H54 (cell line): ENCODE measurements around the gene KCNIP3.

ENCODE experiments used
- DNase-seq: peaks from one replicate; pipeline ENCODE4 v3.0.0; 2011; ENCODE audit warnings: low spot score, mixed read lengths; ENCODE audit not compliant: insufficient read length
- FAIRE-seq: peaks from 3 replicates; lab custom pipeline; 2011; peaks lifted over from hg19 to GRCh38; lab: Jason Lieb, UNC
- POLR2A ChIP-seq: IDR thresholded peaks from 2 replicates; pipeline ENCODE4 v1.6.1; 2011; ENCODE audit warnings: low read depth, mild to moderate bottlenecking, low read length

The KCNIP3 gene

DNA sequence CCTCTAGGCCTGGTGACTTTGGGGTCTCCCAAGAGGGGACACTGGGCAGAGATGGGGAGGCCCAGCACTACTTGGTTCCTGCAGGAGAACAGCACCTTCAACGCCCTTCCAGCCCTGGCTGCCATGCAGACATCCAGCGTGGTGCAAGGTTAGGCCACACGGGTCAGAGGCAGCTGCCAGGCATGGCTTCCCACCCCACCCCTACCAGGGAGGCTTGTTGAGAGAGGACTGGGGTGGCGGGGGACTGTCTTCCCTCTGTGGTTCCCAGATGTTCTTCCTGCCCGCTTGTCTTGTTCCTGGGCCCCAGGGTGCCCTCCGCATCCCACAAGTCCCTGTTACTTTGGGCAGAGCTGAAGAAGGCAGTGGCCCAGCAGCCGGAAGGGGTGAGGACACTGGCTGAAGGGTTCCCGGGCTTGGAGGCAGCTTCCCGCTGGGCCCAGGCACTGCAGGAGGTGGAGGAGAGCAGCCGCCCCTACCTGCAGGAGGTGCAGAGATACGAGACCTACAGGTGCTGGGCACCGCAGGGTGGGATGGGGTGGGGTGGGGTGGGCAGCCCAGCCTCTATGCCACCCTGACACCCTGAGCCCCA, 18.4 kb upstream of the KCNIP3 start:
- DNase-seq (no peak), FAIRE-seq (no peak)
- TF ChIP-seq POLR2A: no peak

DNA sequence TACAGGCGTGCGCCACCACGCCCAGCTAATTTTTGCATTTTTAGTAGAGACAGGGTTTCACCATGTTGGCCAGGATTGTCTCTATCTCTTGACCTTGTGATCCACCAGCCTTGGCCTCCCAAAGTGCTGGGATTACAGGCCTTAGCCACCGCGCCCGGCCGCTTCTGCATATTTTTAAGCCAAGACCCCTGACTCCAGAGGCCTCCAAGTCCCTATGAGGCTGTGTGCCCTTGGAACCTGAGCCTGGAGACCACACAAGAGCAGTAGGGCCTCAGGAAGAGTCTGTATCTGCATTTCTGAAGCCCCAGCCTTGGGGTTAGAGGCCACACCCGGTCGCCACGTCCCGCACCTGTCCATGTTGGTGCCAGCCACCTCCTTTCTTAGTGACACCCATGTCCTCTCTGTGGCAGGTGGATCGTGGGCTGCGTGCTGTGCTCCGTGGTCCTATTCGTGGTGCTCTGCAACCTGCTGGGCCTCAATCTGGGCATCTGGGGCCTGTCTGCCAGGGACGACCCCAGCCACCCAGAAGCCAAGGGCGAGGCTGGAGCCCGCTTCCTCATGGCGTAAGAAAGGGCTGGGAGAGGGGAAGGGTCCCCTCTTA, 17.6 kb upstream of the KCNIP3 start:
- DNase-seq (no peak), FAIRE-seq (no peak)
- TF ChIP-seq POLR2A: no peak

DNA sequence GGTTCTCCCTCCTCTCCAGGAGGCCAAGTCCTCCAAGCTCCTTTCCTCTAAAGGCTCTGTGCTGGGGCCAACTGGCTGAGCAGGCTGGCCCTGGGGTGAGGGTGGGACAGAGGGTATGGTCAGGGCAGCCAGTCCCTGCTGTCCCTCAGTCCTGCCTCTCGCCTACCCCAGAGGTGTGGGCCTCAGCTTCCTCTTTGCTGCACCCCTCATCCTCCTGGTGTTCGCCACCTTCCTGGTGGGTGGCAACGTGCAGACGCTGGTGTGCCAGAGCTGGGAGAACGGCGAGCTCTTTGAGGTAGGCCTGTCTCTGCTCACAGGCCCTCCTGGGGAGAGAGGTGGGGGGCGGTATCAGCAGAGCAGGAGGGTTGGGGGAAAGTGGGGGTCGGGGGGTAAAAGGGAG, 16.1 kb upstream of the KCNIP3 start:
- DNase-seq (no peak), FAIRE-seq (no peak)
- no peak for TF ChIP-seq POLR2A

DNA sequence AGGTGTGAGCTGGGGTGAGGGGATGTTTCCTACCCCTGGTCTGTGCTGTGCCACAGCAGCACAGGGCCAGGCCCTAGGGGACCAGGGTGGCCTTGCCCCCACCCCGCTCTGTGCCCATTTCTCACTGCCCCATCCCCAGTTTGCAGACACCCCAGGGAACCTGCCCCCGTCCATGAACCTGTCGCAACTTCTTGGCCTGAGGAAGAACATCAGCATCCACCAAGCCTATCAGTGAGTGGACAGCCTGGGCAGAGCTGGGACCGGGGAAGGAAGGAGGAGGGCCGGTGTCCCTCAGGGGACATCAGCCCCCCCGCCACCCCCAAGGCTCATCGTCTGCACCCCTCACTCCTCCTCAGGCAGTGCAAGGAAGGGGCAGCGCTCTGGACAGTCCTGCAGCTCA, 15.4 kb upstream of the KCNIP3 start:
- no peak for TF ChIP-seq POLR2A
- DNase-seq (no peak), FAIRE-seq (no peak)

DNA sequence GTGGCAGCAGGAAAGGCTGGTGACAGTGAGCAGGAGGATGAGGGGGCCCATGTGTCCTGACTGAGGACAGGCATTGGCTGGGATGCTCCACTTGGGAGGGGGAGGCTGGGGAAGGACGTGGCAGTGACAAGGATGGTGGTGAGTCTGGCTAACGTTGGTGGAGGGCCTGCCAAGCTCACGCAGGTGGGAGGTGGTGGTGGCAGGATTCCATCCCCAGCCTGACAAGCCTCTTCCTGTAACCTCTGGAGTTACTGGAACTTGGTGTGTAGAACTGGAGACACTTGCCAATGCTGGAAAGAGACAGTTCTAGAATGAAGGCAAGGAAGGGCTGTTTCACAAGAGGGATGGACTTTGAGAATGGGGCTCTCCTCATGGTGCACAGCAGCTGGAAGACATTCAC, 14.7 kb upstream of the KCNIP3 start:
- FAIRE-seq (no peak), DNase-seq (no peak)
- no peak for TF ChIP-seq POLR2A

DNA sequence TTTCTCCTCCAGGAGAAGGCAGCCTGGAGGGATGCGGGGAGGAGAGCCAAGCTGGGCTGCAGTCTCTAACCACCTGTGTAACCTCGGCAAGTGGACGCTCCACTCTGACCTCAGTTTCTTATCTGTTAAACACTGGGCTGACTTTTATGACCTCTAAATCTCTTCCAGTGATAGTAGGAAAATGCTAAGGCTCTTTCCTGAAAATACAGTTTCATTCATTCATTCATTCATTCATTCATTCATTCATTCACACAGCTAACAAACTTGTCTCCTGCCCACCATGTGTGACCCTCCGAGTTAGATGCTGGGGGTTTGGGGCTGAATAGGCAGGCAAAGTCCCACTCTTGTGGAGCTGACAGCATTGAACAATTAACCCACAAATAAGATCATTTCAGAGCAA, 13.6 kb upstream of the KCNIP3 start:
- FAIRE-seq (no peak), DNase-seq (no peak)
- TF ChIP-seq POLR2A: no peak

DNA sequence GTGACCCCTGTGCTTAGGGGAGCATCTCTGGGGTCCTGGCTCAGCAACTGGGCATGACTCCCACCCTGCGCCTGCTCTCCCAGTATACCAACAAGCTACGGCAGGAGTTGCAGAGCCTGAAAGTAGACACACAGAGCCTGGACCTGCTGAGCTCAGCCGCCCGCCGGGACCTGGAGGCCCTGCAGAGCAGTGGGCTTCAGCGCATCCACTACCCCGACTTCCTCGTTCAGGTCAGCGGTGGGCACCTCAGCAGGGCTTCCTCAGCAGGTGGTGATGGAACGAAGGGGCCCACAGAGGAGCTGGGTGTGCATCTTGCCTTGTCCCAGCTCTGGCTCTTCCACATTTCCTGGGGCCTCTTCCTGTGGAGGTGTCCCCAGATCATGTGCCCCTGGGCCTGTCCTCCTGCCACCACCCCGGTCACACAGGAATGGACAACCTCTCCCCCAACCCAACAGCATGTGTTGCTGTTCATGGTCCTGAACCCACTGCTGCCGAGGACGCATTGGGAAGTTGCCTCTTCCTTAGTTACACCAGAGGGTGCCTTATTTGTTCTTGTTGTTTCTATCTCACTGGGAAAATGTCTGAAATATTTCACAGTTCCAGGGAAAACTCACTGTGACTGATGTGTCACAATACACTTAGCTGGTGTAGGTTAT, 12.1 kb upstream of the KCNIP3 start:
- FAIRE-seq (no peak), DNase-seq (no peak)
- TF ChIP-seq POLR2A: no peak

DNA sequence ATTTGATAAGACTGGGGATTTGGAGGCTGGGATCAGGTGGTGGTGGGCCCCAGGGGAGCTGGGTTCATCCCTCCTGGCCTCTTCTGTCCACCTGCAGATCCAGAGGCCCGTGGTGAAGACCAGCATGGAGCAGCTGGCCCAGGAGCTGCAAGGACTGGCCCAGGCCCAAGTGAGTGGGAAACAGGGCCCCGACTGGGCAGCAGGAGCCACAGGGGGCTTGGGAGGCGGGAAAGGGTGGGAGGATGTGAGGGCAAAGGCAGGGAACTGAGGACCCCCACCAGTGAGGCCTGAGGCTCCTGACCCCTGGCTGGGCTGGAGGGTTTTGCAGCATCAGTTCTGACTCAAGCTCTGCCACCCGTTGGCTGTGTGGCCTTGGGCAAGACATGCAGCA, 11.6 kb upstream of the KCNIP3 start:
- no peak for TF ChIP-seq POLR2A
- FAIRE-seq: no peak
- DNase-seq: no peak

DNA sequence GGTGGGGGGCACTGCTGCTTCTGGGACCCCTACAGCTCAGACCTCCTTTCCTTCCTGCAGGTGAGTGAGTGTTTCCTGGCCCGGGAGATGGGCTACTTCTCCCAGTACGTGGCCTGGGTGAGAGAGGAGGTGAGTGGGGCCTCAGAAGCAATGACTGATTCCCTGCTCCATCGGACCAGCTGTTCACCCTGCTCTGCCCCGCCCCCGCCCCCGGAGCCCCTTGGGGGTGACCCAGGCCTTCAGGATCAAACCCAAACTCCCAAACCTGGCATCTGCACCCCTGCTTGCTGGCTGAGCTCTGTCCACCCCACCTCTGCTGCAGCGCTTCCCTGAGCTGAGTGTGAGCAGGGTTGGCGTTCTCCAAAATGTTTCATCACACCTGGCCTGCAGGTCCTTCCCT, 9.8 kb upstream of the KCNIP3 start:
- FAIRE-seq (no peak), DNase-seq (no peak)
- TF ChIP-seq POLR2A: no peak

DNA sequence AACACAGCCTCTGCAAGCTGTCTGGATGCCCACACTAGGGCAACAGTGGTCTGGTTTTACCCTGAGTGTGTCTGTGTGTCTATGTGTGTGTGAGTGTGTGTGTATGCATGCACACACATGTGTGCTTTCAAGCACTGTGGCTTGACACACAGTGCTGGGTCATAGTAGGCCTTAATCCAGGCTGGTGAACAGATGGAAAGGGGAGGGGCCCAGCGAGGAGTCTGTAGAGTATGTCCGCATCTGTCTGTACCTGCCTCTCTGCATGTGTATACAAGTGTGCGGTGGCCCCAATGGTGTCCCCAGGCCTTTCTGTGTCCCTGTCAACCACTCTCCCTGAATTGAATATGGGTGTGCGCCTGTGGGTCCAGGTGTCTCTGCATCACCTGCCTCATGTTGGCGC, 9.3 kb upstream of the KCNIP3 start:
- DNase-seq: no peak
- FAIRE-seq: no peak
- TF ChIP-seq POLR2A: no peak

DNA sequence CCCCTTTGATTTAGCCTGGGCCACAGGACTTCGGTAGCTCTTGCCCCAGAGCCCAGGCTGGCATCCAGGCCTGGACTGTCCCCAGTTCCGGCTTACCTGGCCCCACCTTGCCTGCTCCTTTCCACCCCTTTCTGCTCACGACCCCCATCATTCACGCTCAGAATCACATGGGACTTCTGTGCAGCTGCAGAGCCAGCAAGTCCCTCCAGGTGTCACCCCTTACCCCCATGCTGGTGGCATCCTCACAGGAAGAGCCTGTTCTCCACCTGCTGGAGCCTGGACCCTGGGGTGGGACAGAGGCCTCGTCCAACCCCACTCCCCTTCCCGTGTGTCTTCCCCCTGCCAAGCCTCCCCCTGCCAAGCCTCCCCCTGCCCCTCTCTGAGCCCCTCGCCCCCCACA, 7.9 kb upstream of the KCNIP3 start:
- no peak for TF ChIP-seq POLR2A
- DNase-seq: no peak
- no peak for FAIRE-seq

DNA sequence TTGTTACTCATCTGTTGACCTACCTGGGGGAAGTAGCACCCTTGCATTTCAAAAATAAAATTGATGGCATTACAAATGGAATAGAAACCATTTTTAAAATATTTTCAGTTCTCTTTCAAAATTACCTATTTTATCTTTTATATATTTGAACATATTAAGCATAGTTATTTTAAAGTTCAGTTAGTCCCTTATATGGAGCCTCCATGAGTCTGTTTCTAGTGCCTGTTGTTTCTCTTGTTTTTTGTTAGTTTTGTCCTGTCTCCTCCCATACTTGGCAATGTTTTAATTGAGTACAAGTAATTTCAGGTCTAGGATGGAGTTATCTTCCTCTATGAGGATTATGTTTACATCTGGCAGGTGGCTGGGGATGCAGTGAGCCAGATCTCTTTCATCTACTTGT, 5.9 kb upstream of the KCNIP3 start:
- TF ChIP-seq POLR2A: no peak
- DNase-seq (no peak), FAIRE-seq (no peak)

DNA sequence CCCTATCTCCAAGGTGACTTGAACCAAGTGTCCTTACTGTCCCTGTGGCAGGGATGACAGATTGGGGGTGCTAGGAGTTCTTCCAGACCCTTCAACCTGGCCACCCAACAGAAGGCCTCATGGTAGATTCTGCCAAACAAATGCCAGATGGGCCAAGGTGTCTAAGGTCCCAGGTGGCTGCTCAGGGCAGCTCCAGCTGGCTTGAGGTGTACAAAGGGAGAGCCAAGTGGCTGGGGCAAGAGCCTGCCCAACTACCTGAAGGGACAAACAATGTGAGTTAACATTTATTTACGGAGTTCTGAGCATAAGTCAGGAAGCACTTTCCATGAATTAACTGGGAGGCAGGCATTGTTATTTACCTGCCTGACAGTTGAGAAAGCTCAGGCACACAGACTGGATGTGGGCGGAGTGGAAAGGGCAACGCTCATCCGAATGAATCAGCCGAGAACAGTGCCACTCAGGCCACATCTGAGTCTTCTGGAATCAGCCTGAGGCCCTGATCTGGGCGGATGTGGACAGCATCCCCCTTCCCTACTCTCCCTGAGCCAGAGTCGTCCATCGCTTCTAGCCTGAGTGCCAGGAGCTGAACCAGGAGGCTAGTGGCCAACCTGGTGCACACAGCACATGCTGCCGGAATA, 4.4 kb upstream of the KCNIP3 start:
- FAIRE-seq: no peak
- TF ChIP-seq POLR2A: no peak
- DNase-seq: no peak

DNA sequence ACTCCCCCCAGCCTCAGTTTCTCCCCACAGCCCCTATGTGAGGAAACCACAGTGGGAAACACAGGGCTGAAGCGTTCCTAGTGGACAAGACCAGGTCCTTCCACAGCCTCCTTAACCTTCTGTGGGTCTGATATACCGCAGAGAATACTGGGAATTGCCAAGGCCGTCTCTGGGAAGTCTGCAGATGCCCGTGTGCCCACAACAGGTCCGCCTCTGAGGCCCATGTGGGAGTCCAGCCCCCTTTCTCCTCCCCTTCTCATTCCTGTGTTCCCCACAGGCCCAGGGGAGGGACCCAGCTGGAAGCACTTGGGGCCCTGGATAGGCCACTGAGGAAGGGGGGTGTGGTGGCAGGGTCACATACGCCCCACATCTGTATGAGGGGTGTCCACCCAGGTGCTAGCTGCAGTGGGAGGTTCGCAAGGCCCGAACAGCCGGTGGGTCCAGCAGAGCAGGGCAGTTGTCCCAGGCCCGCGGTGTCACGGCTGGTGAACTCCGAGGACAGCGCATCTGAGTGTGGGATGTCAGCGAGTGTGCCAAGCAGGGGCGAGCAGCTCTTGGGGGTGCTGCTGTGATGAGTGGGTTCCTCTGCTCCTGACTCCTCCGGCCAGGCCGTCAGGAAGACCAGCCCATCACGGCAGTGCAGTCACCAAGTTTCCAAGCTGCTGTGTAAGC, 2.4 kb upstream of the KCNIP3 start:
- DNase-seq (no peak), FAIRE-seq (no peak)
- no peak for TF ChIP-seq POLR2A
